Endodermal cell (in vitro differentiated cells): ENCODE results near the gene OTUD4. TPM values are rescaled to one million over a fixed set of nuclear protein-coding genes. Genes with fewer than 3 reads are reported as not detected.

Source experiments
- DNase-seq: peaks from one replicate; pipeline ENCODE4 v3.0.0-alpha.2; 2017
- H3K27ac ChIP-seq: 2 replicates; pipeline ENCODE4 v1.5.1; 2013; ENCODE audit warnings: mild to moderate bottlenecking, low read depth, low read length, moderate library complexity
- H3K27me3 ChIP-seq: 2 replicates; pipeline ENCODE4 v1.6.1; 2013; ENCODE audit warnings: mild to moderate bottlenecking, low read length, moderate library complexity; ENCODE audit not compliant: insufficient read depth, control insufficient read depth, poor library complexity, severe bottlenecking
- H3K36me3 ChIP-seq: 2 replicates; pipeline ENCODE4 v1.7.0; 2013; ENCODE audit warnings: mild to moderate bottlenecking, low read length, moderate library complexity; ENCODE audit not compliant: control insufficient read depth, insufficient read depth
- H3K4me1 ChIP-seq: one replicate; pipeline ENCODE4 v1.7.0; 2013; ENCODE audit warnings: low read length; ENCODE audit not compliant: control insufficient read depth, insufficient read depth
- H3K4me3 ChIP-seq: 2 replicates; pipeline ENCODE4 v1.5.1; 2013; ENCODE audit warnings: mild to moderate bottlenecking, low read length, moderate library complexity
- H3K9ac ChIP-seq: 2 replicates; pipeline ENCODE4 v1.6.1; 2013; ENCODE audit warnings: mild to moderate bottlenecking, low read length, moderate library complexity; ENCODE audit not compliant: poor library complexity, severe bottlenecking; ENCODE audit errors: extremely low read depth
- H3K9me3 ChIP-seq: 2 replicates; pipeline ENCODE4 v1.6.1; 2013; ENCODE audit warnings: mild to moderate bottlenecking, low read length, moderate library complexity; ENCODE audit not compliant: control insufficient read depth
- H3K27ac Mint-ChIP-seq: 2 replicates; pipeline ENCODE4 v1.8.0; 2020; ENCODE audit warnings: mixed read lengths
- H3K27me3 Mint-ChIP-seq: 2 replicates; pipeline ENCODE4 v1.8.0; 2021; ENCODE audit warnings: mild to moderate bottlenecking, mixed read lengths; ENCODE audit not compliant: insufficient read depth
- H3K36me3 Mint-ChIP-seq: 2 replicates; pipeline ENCODE4 v1.8.0; 2020; ENCODE audit warnings: low read depth, mixed read lengths
- H3K4me1 Mint-ChIP-seq: 2 replicates; pipeline ENCODE4 v1.8.0; 2020; ENCODE audit warnings: mixed read lengths
- H3K4me3 Mint-ChIP-seq: 2 replicates; pipeline ENCODE4 v1.8.0; 2020; ENCODE audit warnings: mild to moderate bottlenecking, moderate library complexity, mixed read lengths
- H3K9me3 Mint-ChIP-seq: 2 replicates; pipeline ENCODE4 v1.8.0; 2020; ENCODE audit warnings: mild to moderate bottlenecking, mixed read lengths
- CTCF ChIP-seq: fragments of 200-600 bp; sonication (generic); conservative IDR thresholded peaks from 2 replicates; pipeline ENCODE4 v1.5.0; 2021; ENCODE audit warnings: antibody characterized with exemption, mild to moderate bottlenecking
- WGBS, 2 experiments: methylation state at CpG; one replicate each; pipeline versions ENCODE4 v1.1.5 to v1.1.7; 2013; ENCODE audit warnings: missing lambda C conversion rate in 2 of 2, mixed read lengths in 1 of 2; ENCODE audit not compliant: insufficient coverage in 1 of 2, insufficient read length in 1 of 2; 5-methylcytosine and 5-hydroxymethylcytosine counted together
- total RNA-seq, 2 donors: library from RNA; stranded (reverse); fragmentation: NEBNext Ultra II Directional in 1 of 2; extraction: Animal tissue kit (Norgen Biotek cat#: 25700) in 1 of 2; gene quantifications; 2 replicates in 1 of 2; 3 replicates in 1 of 2; pipeline ENCODE4 v1.2.1, GENCODE V29; 2021

Gene OTUD4
- total RNA-seq, 2 donors from 2014 or later: 49.6 to 55.5 TPM

- Histone ChIP-seq H3K27me3 (no peaks in the 10 kb centered on the region), H3K9me3 (no peaks in the 10 kb centered on the region), H3K36me3 (no peaks in the 10 kb centered on the region), H3K27ac (no peak overlapping the region), H3K4me3 (no peak overlapping the region), H3K4me1 (no peaks in the 10 kb centered on the region), H3K9ac (no peak overlapping the region)
- 82% methylated on average over 3 of the region's 3 CpGs; no CpG with 5 or more reads in 1 of the 2 experiments for WGBS, 2 experiments
- H3K27ac Mint-ChIP-seq: no peak overlapping the region
- TF ChIP-seq CTCF: no peak
- peaks cover 9% of the 10 kb centered on the region for H3K4me1 Mint-ChIP-seq
- no peaks in the 10 kb centered on the region for H3K36me3 Mint-ChIP-seq
- no peak overlapping the region for H3K4me3 Mint-ChIP-seq
- H3K27me3 Mint-ChIP-seq: no peaks in the 10 kb centered on the region
- DNase-seq: no peak
- no peaks in the 10 kb centered on the region for H3K9me3 Mint-ChIP-seq
Observed at GRCh38 chr4:145186729-145187128, 6.3 kb upstream of the OTUD4 start.

- H3K9me3 ChIP-seq: no peaks in the 10 kb centered on the region
- no peak overlapping the region for H3K9ac ChIP-seq
- 93% methylated on average over 2 of the region's 2 CpGs; no CpG with 5 or more reads in 1 of the 2 experiments for WGBS, 2 experiments
- H3K4me3 ChIP-seq: no peak overlapping the region
- H3K4me1 ChIP-seq: no peaks in the 10 kb centered on the region
- DNase-seq: no peak
- no peak for TF ChIP-seq CTCF
- H3K36me3 ChIP-seq: no peaks in the 10 kb centered on the region
- no peak overlapping the region for H3K27ac Mint-ChIP-seq
- no peak overlapping the region for H3K4me3 Mint-ChIP-seq
- no peaks in the 10 kb centered on the region for H3K27me3 Mint-ChIP-seq
- no peaks in the 10 kb centered on the region for H3K27me3 ChIP-seq
- H3K9me3 Mint-ChIP-seq: no peaks in the 10 kb centered on the region
- no peaks in the 10 kb centered on the region for H3K36me3 Mint-ChIP-seq
- peaks cover 20% of the 10 kb centered on the region for H3K4me1 Mint-ChIP-seq
- H3K27ac ChIP-seq: no peak overlapping the region
Observed at GRCh38 chr4:145183581-145183980, 3.2 kb upstream of the OTUD4 start.

GRCh38 chr4:145183023-145183422 is 2.6 kb upstream of the OTUD4 start:
- Histone ChIP-seq H3K27ac (no peak overlapping the region), H3K4me1 (no peaks in the 10 kb centered on the region), H3K27me3 (no peaks in the 10 kb centered on the region), H3K9me3 (no peaks in the 10 kb centered on the region), H3K4me3 (no peak overlapping the region), H3K36me3 (no peaks in the 10 kb centered on the region), H3K9ac (no peak overlapping the region)
- no peak overlapping the region for H3K27ac Mint-ChIP-seq
- 80 to 85% methylated on average over 1 to 2 of the region's 2 CpGs for WGBS, 2 experiments
- peaks cover 24% of the 10 kb centered on the region for H3K4me1 Mint-ChIP-seq
- no peaks in the 10 kb centered on the region for H3K27me3 Mint-ChIP-seq
- no peaks in the 10 kb centered on the region for H3K9me3 Mint-ChIP-seq
- H3K4me3 Mint-ChIP-seq: no peak overlapping the region
- no peak for DNase-seq
- TF ChIP-seq CTCF: no peak
- H3K36me3 Mint-ChIP-seq: no peaks in the 10 kb centered on the region
